Measurements from ENCODE around the gene MYH11.

The MYH11 gene

GRCh38 chr16:15757630-15758251 lies 99.1 kb downstream of the MYH11 start:
- TF ChIP-seq JUND (IDR thresholded peaks at IDR 0.05; ENCODE audit: low read depth) = no peak
- in situ Hi-C loops (cut with HindIII; ENCODE audit: low pct_unique_long_range_greater_than_20kb, low sequenced_read_pairs) = no loop called here
- no peak for DNase-seq (ENCODE audit: low read depth in 1 of 2, low spot score in 1 of 2)

GRCh38 chr16:15757077-15757386 lies 99.8 kb downstream of the MYH11 start:
- no peak for TF ChIP-seq JUND (IDR thresholded peaks at IDR 0.05; ENCODE audit: low read depth)
- in situ Hi-C loops (cut with HindIII; ENCODE audit: low pct_unique_long_range_greater_than_20kb, low sequenced_read_pairs) = no loop called here
- no peak for DNase-seq (ENCODE audit: low read depth in 1 of 2, low spot score in 1 of 2)

DNA sequence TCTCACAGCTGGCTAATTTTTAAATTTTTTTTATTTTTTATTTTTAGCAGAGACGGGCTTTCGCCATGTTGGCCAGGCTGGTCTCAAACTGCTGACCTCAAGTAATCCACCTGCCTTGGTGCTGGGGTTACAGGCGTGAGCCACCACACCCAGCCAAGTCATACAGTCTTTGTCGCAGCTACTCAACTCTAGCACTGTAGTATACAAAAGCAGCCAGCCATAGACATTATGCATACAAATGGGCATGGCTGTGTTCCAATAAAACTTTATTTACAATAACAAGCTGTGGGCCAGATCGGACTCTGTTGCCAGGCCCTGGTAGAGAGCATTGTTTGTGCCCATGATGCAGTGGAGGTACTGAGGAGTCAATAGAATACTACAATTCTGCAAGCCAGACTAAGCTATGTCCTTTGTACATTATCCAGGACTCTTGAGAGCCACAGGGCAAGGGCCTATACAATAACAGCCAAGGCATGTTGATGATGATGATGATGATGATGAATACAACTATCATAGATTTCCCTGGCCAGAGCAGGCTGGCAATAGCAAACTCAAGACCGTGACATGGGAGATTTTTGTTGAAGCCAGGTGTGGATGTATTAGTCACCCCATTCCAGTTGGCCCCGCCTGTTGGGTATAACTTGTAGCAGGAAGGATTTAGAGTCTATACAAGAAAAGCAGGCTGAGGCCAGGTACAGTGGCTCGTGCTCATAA lies 101.8 kb downstream of the MYH11 start:
- no peak for TF ChIP-seq JUND (IDR thresholded peaks at IDR 0.05; ENCODE audit: low read depth)
- in situ Hi-C loops (cut with HindIII; ENCODE audit: low pct_unique_long_range_greater_than_20kb, low sequenced_read_pairs) = no loop called here
- DNase-seq (ENCODE audit: low read depth in 1 of 2, low spot score in 1 of 2) = no peak

- in situ Hi-C loops (cut with HindIII; ENCODE audit: low pct_unique_long_range_greater_than_20kb, low sequenced_read_pairs) = no loop called here
- no peak for DNase-seq (ENCODE audit: low read depth in 1 of 2, low spot score in 1 of 2)
- TF ChIP-seq JUND (IDR thresholded peaks at IDR 0.05; ENCODE audit: low read depth) = no peak
Observed at GRCh38 chr16:15752717-15753488, 103.9 kb downstream of the MYH11 start.

DNA sequence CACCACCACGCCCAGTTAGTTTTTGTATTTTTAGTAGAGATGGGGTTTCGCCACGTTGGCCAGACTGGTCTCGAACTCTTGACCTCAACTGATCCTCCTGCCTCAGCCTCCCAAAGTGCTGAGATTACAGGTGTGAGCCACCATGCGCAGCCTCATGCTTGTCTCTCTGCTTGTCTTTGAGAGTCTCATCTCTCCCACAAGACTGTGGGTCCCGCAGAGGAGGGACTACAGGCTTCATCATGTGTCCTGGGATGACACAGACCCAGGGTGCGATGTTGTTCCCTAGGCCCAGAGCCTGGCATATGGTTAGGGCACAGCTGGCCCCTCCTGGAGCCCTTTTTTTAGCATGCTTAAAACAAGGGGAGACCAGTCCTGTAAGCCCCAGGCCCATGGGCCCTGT lies 104.9 kb downstream of the MYH11 start:
- in situ Hi-C loops (cut with HindIII; ENCODE audit: low pct_unique_long_range_greater_than_20kb, low sequenced_read_pairs) = no loop called here
- DNase-seq (ENCODE audit: low read depth in 1 of 2, low spot score in 1 of 2) = no peak
- TF ChIP-seq JUND (IDR thresholded peaks at IDR 0.05; ENCODE audit: low read depth) = no peak

GRCh38 chr16:15749985-15750384 lies 106.8 kb downstream of the MYH11 start:
- TF ChIP-seq JUND (IDR thresholded peaks at IDR 0.05; ENCODE audit: low read depth) = no peak
- no peak for DNase-seq (ENCODE audit: low read depth in 1 of 2, low spot score in 1 of 2)
- in situ Hi-C loops (cut with HindIII; ENCODE audit: low pct_unique_long_range_greater_than_20kb, low sequenced_read_pairs) = no loop called here

DNA sequence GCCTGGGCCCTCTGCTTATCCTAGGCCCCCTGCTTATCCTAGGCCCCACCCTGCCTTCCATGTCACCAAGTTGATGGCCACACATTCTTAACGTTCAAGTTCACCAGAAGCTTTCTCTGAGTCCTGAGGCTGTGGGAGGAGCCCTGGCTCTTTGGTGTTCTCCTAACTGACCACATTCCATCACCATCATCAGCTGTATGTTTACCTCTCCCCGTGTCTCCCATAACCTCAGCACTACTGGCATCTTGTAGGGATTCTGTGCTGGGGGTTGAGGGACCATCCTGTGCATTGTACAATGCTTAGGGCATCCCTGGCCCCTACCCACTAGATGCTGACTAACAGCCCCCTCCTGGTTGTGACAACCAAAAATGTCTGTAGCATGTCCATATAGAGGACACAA lies 107.5 kb downstream of the MYH11 start:
- in situ Hi-C loops (cut with HindIII; ENCODE audit: low pct_unique_long_range_greater_than_20kb, low sequenced_read_pairs) = no loop called here
- no peak for TF ChIP-seq JUND (IDR thresholded peaks at IDR 0.05; ENCODE audit: low read depth)
- peak; percentile 61 to 91 for DNase-seq (ENCODE audit: low read depth in 1 of 2, low spot score in 1 of 2)

- DNase-seq (ENCODE audit: low read depth in 1 of 2, low spot score in 1 of 2) = no peak
- in situ Hi-C loops (cut with HindIII; ENCODE audit: low pct_unique_long_range_greater_than_20kb, low sequenced_read_pairs) = no loop called here
- no peak for TF ChIP-seq JUND (IDR thresholded peaks at IDR 0.05; ENCODE audit: low read depth)
Observed at GRCh38 chr16:15748654-15749053, 108.2 kb downstream of the MYH11 start.

- TF ChIP-seq JUND (IDR thresholded peaks at IDR 0.05; ENCODE audit: low read depth) = no peak
- no peak for DNase-seq (ENCODE audit: low read depth in 1 of 2, low spot score in 1 of 2)
- in situ Hi-C loops (cut with HindIII; ENCODE audit: low pct_unique_long_range_greater_than_20kb, low sequenced_read_pairs) = no loop called here
Observed at GRCh38 chr16:15747937-15748336, 108.9 kb downstream of the MYH11 start.

- TF ChIP-seq JUND (IDR thresholded peaks at IDR 0.05; ENCODE audit: low read depth) = no peak
- no peak for DNase-seq (ENCODE audit: low read depth in 1 of 2, low spot score in 1 of 2)
- in situ Hi-C loops (cut with HindIII; ENCODE audit: low pct_unique_long_range_greater_than_20kb, low sequenced_read_pairs) = no loop called here
Observed at GRCh38 chr16:15746332-15746731, 110.5 kb downstream of the MYH11 start.

DNA sequence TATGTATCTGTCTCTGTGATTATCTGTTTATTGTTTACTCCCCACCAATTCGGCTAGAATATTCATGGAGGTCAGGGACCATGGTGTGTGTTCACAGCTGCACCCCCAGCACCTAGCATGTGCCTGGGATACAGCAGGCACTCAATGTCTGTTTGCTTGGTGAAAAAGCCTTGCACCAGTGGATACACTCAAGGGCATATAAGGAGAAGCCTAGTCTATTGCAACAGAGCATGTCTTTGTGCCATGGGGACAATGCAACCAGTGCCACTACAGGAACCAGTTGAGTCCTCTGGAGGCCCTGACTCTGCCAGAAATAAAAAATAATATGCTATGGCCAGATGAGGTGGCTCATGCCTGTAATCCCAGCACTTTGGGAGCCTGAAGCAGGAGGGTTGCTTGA lies 113.2 kb downstream of the MYH11 start:
- in situ Hi-C loops (cut with HindIII; ENCODE audit: low pct_unique_long_range_greater_than_20kb, low sequenced_read_pairs) = no loop called here
- DNase-seq (ENCODE audit: low read depth in 1 of 2, low spot score in 1 of 2) = no peak
- no peak for TF ChIP-seq JUND (IDR thresholded peaks at IDR 0.05; ENCODE audit: low read depth)

- DNase-seq (ENCODE audit: low read depth in 1 of 2, low spot score in 1 of 2) = no peak
- in situ Hi-C loops (cut with HindIII; ENCODE audit: low pct_unique_long_range_greater_than_20kb, low sequenced_read_pairs) = no loop called here
- no peak for TF ChIP-seq JUND (IDR thresholded peaks at IDR 0.05; ENCODE audit: low read depth)
Observed at GRCh38 chr16:15742716-15743115, 114.1 kb downstream of the MYH11 start.

DNA sequence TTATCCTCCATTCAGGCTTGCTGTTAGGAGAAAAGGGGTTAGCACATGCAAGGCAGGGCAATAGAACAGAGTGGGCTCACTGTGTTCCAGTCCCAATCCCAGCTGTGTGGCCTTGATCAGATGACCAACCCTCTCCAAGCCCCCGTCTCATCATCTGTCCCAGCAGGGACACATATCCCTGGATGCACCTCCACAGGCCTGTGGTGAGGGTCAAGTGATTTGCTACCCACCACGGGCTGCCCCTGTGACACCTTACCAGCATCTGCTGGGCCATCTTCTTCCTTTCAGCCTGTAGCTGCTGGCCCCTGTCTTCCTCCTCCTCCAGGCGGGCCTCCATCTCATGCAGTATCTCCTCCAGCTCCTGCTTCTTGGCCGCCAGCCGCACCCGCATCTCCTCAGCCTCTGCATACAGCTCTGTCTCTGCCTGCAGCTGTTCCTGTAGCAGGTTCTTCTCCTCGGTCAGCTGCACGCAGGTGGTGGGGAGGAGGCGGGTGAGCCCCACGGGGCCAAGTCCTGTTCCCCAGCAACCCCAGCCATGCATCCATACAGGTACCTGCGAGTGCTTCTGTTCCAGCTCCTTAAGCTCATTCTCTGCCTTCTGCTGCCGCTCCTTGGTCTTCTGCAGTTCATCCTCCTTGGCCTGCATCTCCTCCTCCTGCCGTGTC lies 115.5 kb downstream of the MYH11 start:
- in situ Hi-C loops (cut with HindIII; ENCODE audit: low pct_unique_long_range_greater_than_20kb, low sequenced_read_pairs) = no loop called here
- TF ChIP-seq JUND (IDR thresholded peaks at IDR 0.05; ENCODE audit: low read depth) = no peak
- DNase-seq (ENCODE audit: low read depth in 1 of 2, low spot score in 1 of 2) = no peak

Measured in T47D (cell line).